ENCODE results near the gene STAT5B. TPM values are rescaled to one million over a fixed set of nuclear protein-coding genes. Genes with fewer than 3 reads are reported as not detected.

The STAT5B gene
- total RNA-seq, 4 donors from 2014 or later = 72.1 to 187 (median 144) TPM

- no peak overlapping the region for H3K4me3 ChIP-seq
These were observed 101.9 kb downstream of the STAT5B start for GRCh38 chr17:42174126-42174783.

GRCh38 chr17:42171831-42172230, 104.4 kb downstream of the STAT5B start:
- H3K9me3 ChIP-seq = no peaks in the 10 kb centered on the region
- H3K4me1 ChIP-seq = no peaks in the 10 kb centered on the region
- H3K36me3 ChIP-seq = no peaks in the 10 kb centered on the region
- H3K27me3 ChIP-seq = no peaks in the 10 kb centered on the region
- intact Hi-C loops (cut with DNase I; ENCODE audit: low total_unique reads) = no loop called here
- TF ChIP-seq, protein P1, sequence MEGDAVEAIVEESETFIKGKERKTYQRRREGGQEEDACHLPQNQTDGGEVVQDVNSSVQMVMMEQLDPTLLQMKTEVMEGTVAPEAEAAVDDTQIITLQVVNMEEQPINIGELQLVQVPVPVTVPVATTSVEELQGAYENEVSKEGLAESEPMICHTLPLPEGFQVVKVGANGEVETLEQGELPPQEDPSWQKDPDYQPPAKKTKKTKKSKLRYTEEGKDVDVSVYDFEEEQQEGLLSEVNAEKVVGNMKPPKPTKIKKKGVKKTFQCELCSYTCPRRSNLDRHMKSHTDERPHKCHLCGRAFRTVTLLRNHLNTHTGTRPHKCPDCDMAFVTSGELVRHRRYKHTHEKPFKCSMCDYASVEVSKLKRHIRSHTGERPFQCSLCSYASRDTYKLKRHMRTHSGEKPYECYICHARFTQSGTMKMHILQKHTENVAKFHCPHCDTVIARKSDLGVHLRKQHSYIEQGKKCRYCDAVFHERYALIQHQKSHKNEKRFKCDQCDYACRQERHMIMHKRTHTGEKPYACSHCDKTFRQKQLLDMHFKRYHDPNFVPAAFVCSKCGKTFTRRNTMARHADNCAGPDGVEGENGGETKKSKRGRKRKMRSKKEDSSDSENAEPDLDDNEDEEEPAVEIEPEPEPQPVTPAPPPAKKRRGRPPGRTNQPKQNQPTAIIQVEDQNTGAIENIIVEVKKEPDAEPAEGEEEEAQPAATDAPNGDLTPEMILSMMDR (IDR thresholded peaks at IDR 0.05) = no peak
- no peak for TF ChIP-seq POLR2A (IDR thresholded peaks at IDR 0.05)
- H3K4me3 ChIP-seq = no peak overlapping the region
- H3K27ac ChIP-seq = no peak overlapping the region
- DNase-seq = no peak

More at GRCh38 chr17:42174126-42174783, 101.9 kb downstream of the STAT5B start:
- no peaks in the 10 kb centered on the region for H3K4me1 ChIP-seq
- no peak overlapping the region for H3K27ac ChIP-seq
- H3K27me3 ChIP-seq = no peaks in the 10 kb centered on the region
- intact Hi-C loops (cut with DNase I; ENCODE audit: low total_unique reads) = no loop called here
- no peak for DNase-seq
- H3K9me3 ChIP-seq = no peaks in the 10 kb centered on the region
- TF ChIP-seq POLR2A (IDR thresholded peaks at IDR 0.05) = no peak
- TF ChIP-seq, protein P1 (IDR thresholded peaks at IDR 0.05) = no peak
- H3K36me3 ChIP-seq = no peaks in the 10 kb centered on the region

DNA sequence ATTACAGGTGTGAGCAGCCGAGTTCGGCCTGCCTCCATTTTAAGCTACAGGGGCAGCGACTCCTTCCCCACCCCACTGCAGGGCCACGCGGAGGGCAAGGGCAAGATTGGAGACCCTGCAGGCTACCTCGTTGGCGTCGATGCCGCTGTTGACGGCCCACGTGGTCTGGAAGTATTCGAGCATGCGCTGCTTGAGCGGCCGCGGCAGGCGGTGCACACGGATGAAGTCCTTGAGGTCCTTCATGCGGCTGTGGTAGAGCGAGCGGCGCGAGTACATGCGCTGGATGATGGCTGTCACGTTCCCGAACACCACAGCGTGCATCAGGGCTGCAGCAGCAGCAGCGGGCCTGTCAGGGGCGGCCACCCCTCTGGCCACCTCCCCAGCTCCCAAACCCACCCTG, 106.8 kb downstream of the STAT5B start:
- no peaks in the 10 kb centered on the region for H3K27me3 ChIP-seq
- H3K9me3 ChIP-seq = no peaks in the 10 kb centered on the region
- no peak overlapping the region for H3K4me3 ChIP-seq
- DNase-seq = no peak
- TF ChIP-seq, protein P1 (IDR thresholded peaks at IDR 0.05) = no peak
- TF ChIP-seq POLR2A (IDR thresholded peaks at IDR 0.05) = no peak
- H3K27ac ChIP-seq = no peak overlapping the region
- H3K4me1 ChIP-seq = no peaks in the 10 kb centered on the region
- intact Hi-C loops (cut with DNase I; ENCODE audit: low total_unique reads) = no loop called here
- H3K36me3 ChIP-seq = no peaks in the 10 kb centered on the region

- H3K36me3 ChIP-seq = no peaks in the 10 kb centered on the region
- H3K9me3 ChIP-seq = no peaks in the 10 kb centered on the region
- no peak for DNase-seq
- no peaks in the 10 kb centered on the region for H3K27me3 ChIP-seq
- no peaks in the 10 kb centered on the region for H3K4me1 ChIP-seq
- H3K27ac ChIP-seq = no peak overlapping the region
- intact Hi-C loops (cut with DNase I; ENCODE audit: low total_unique reads) = no loop called here
- H3K4me3 ChIP-seq = no peak overlapping the region
- no peak for TF ChIP-seq POLR2A (IDR thresholded peaks at IDR 0.05)
- TF ChIP-seq, protein P1 (IDR thresholded peaks at IDR 0.05) = no peak
These were observed 108.4 kb downstream of the STAT5B start for GRCh38 chr17:42167807-42168206.

DNA sequence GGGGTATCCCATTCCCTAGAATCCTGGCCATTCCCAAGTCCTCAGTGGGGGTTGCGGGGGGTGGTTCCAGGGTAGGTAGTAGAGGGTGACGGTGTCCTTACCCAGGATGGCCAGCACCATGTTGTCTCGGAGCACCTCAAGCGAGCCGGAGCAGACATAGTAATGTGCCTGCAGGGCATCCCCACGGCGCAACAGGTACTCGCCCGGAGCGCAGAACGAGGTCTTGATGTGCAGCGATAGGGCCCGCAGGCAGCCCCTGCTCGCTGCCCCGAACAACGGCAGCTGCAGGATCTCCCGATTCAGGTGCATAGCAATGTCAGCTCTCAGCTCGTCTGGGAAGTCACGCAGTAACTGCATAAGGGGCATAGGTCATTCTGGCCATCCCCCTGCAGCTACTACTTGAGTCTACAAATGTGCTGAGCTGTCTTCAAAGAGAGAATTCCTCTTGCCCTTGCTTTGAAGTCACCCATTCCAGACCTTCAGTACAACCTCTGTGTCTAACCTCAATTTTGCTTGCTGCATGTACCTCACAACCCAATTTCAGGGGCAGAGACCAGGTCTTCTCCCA, 109.9 kb downstream of the STAT5B start:
- no peaks in the 10 kb centered on the region for H3K36me3 ChIP-seq
- no peaks in the 10 kb centered on the region for H3K9me3 ChIP-seq
- no peak for DNase-seq
- no peak overlapping the region for H3K27ac ChIP-seq
- H3K4me1 ChIP-seq = no peaks in the 10 kb centered on the region
- TF ChIP-seq, protein P1 (IDR thresholded peaks at IDR 0.05) = no peak
- TF ChIP-seq POLR2A (IDR thresholded peaks at IDR 0.05) = no peak
- no peak overlapping the region for H3K4me3 ChIP-seq
- no peaks in the 10 kb centered on the region for H3K27me3 ChIP-seq
- intact Hi-C loops (cut with DNase I; ENCODE audit: low total_unique reads) = no loop called here
